ENCODE measurements around the gene WWOX.

WWOX gene

GRCh38 chr16:78220571-78220970 lies 121.1 kb downstream of the WWOX start:
- DNase-seq = no peak

GRCh38 chr16:78221892-78222291 lies 122.4 kb downstream of the WWOX start:
- peak in 1 of 56 donors; percentile 22 for DNase-seq

GRCh38 chr16:78224342-78224741 lies 124.9 kb downstream of the WWOX start:
- DNase-seq = no peak

GRCh38 chr16:78225919-78226318 lies 126.5 kb downstream of the WWOX start:
- DNase-seq = no peak

- DNase-seq = no peak
These were observed 128.4 kb downstream of the WWOX start for GRCh38 chr16:78227855-78228254.

GRCh38 chr16:78228704-78229103 lies 129.2 kb downstream of the WWOX start:
- no peak for DNase-seq

- DNase-seq = peak in 1 of 56 donors; percentile 8
These were observed 131.4 kb downstream of the WWOX start for GRCh38 chr16:78230832-78231231.

- peak in 53 of 56 donors; percentile 5 to 83 (median 54) for DNase-seq
These were observed 135.8 kb downstream of the WWOX start for GRCh38 chr16:78235168-78235800.

- DNase-seq = no peak
These were observed 136.4 kb downstream of the WWOX start for GRCh38 chr16:78235876-78236275.

- DNase-seq = no peak
These were observed 138.4 kb downstream of the WWOX start for GRCh38 chr16:78237841-78238240.

GRCh38 chr16:78240459-78241222 lies 141.2 kb downstream of the WWOX start:
- no peak for DNase-seq

GRCh38 chr16:78242239-78242630 lies 142.8 kb downstream of the WWOX start:
- DNase-seq = no peak

- no peak for DNase-seq
These were observed 144.9 kb downstream of the WWOX start for GRCh38 chr16:78244131-78244895.

- DNase-seq = no peak
These were observed 147.1 kb downstream of the WWOX start for GRCh38 chr16:78246559-78246958.

- no peak for DNase-seq
These were observed 149.6 kb downstream of the WWOX start for GRCh38 chr16:78249056-78249455.

- no peak for DNase-seq
These were observed 150.4 kb downstream of the WWOX start for GRCh38 chr16:78249832-78250231.

GRCh38 chr16:78251115-78251514 lies 151.7 kb downstream of the WWOX start:
- no peak for DNase-seq

GRCh38 chr16:78252757-78253156 lies 153.3 kb downstream of the WWOX start:
- no peak for DNase-seq

- DNase-seq = no peak
These were observed 155.4 kb downstream of the WWOX start for GRCh38 chr16:78254841-78255240.

- no peak for DNase-seq
These were observed 157.4 kb downstream of the WWOX start for GRCh38 chr16:78256686-78257375.

GRCh38 chr16:78257376-78257728 lies 157.9 kb downstream of the WWOX start:
- DNase-seq = no peak
